Activated CD8-positive, alpha-beta memory T cell treated with anti-CD3 and anti-CD28 coated beads, Interleukin-2, amount 50 U/mL, for 24 hours (primary cell): ENCODE measurements around the gene BDNF.

Source experiments
- DNase-seq: peaks from one replicate; pipeline ENCODE4 v3.0.0-alpha.2; 2020; ENCODE audit errors: extremely low read depth

BDNF gene

GRCh38 chr11:27625347-27625912 lies 74.8 kb downstream of the BDNF start:
- no peak for DNase-seq

- no peak for DNase-seq
These were observed 76.2 kb downstream of the BDNF start for GRCh38 chr11:27623945-27624523.

GRCh38 chr11:27622541-27623300 lies 77.5 kb downstream of the BDNF start:
- DNase-seq: no peak

- DNase-seq: no peak
These were observed 78.7 kb downstream of the BDNF start for GRCh38 chr11:27621405-27622161.

GRCh38 chr11:27619763-27620335 lies 80.4 kb downstream of the BDNF start:
- no peak for DNase-seq

GRCh38 chr11:27619039-27619574 lies 81.1 kb downstream of the BDNF start:
- no peak for DNase-seq

GRCh38 chr11:27618281-27618915 lies 81.9 kb downstream of the BDNF start:
- DNase-seq: no peak

- DNase-seq: no peak
These were observed 83.5 kb downstream of the BDNF start for GRCh38 chr11:27616711-27617110.

DNA sequence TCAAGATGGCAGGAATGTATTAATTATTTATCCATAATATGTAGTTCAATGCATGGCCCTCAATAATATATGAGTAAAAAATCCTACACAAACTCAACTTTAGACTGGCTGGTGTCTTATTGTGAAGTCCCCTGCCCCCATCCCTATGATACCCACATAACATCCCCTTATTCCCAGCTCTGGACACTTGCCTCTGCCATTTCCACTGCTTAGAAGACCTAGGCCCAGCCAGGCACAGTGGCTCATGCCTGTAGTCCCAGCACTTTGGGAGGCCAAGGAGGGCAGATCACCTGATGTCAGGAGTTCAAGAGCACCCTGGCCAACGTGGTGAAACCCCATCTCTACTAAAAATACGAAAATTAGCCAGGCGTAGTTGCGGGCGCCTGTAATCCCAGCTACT lies 84.4 kb downstream of the BDNF start:
- no peak for DNase-seq

DNA sequence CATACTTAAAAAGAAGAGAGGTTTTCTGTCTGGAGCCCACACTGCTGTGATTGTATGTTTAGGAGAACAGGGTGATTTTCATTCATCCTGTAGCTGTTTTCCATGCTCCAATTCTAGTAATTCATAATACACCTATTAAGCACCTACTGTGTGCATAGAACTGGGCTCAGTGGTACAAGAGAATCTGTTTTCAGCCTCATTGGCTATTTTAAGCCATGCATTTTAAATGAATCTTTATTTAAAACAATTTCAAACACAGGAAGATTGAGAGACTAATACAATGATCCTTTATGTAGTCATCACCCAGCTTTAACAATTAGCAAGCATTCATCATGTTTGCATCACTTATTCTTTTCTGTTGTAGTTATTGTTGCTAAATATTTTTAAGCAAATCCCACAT lies 86.2 kb downstream of the BDNF start:
- DNase-seq: no peak

- DNase-seq: no peak
These were observed 87.0 kb downstream of the BDNF start for GRCh38 chr11:27612932-27613880.

- DNase-seq: no peak
These were observed 88.3 kb downstream of the BDNF start for GRCh38 chr11:27611947-27612455.

GRCh38 chr11:27611390-27611789 lies 88.9 kb downstream of the BDNF start:
- DNase-seq: no peak

- no peak for DNase-seq
These were observed 89.3 kb downstream of the BDNF start for GRCh38 chr11:27610946-27611345.

DNA sequence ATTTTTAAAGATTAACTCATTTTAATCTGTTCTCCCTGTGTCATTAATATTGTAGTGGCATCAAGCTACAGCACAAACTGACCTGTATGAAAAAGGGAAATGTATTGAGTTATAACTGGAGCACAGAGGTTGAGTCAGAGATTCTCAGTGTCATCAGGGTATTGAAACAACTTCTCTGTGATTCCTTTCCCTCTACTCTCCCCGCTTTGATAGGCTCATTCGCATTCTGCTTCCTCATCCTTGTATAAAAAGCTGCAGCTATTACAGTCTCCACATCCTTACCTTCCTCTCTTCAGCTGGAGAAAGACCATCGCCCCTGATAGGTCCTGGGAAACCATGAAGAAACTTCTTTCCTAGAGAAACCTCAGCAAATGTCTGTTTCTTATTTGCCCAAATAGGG lies 90.0 kb downstream of the BDNF start:
- no peak for DNase-seq

- no peak for DNase-seq
These were observed 91.3 kb downstream of the BDNF start for GRCh38 chr11:27608951-27609350.

- DNase-seq: no peak
These were observed 94.8 kb downstream of the BDNF start for GRCh38 chr11:27605422-27605821.
